GM19438 (cell line): Measurements from ENCODE around the gene EFCAB7.
A peak's percentile ranks its signal among the peaks of the same experiment; 100 is the strongest.

Experiments
- ATAC-seq: cut with Tn5 transposase; IDR thresholded peaks from one replicate; pipeline ENCODE4 v1.9.1; 2021; ENCODE audit warnings: low read depth; ENCODE audit not compliant: unreplicated experiment

EFCAB7 gene

GRCh38 chr1:63522891-63523728, at the start of gene EFCAB7, which contains the start of gene ITGB3BP:
Gene EFCAB7, plus strand, starts transcription at chr1:63523525. Its CDS starts 2,048 bp downstream, at chr1:63525573.
Gene ITGB3BP, minus strand, starts transcription at chr1:63523225. Its CDS starts 92 bp downstream, at chr1:63523133.
- peak; percentile 84 for ATAC-seq

GRCh38 chr1:63475761-63476160, 47.6 kb upstream of the EFCAB7 start:
- no peak for ATAC-seq

GRCh38 chr1:63480057-63480456, 43.3 kb upstream of the EFCAB7 start:
- ATAC-seq: no peak

GRCh38 chr1:63486629-63487028, 36.7 kb upstream of the EFCAB7 start:
- no peak for ATAC-seq

GRCh38 chr1:63487336-63488065, 35.8 kb upstream of the EFCAB7 start:
- no peak for ATAC-seq

GRCh38 chr1:63497577-63497976, 25.7 kb upstream of the EFCAB7 start:
- no peak for ATAC-seq

GRCh38 chr1:63498106-63498505, 25.2 kb upstream of the EFCAB7 start:
- no peak for ATAC-seq

GRCh38 chr1:63501256-63501655, 22.1 kb upstream of the EFCAB7 start:
- ATAC-seq: no peak

- no peak for ATAC-seq
These were observed 16.5 kb upstream of the EFCAB7 start for GRCh38 chr1:63506782-63507181.

GRCh38 chr1:63509718-63510117, 13.6 kb upstream of the EFCAB7 start:
- ATAC-seq: no peak

GRCh38 chr1:63512584-63512983, 10.7 kb upstream of the EFCAB7 start:
- ATAC-seq: no peak

GRCh38 chr1:63516629-63517028, 6.7 kb upstream of the EFCAB7 start:
- no peak for ATAC-seq

- ATAC-seq: peak; percentile 12
These were observed 413 bp downstream of the EFCAB7 start for GRCh38 chr1:63523738-63524137.

GRCh38 chr1:63524201-63524600, 876 bp downstream of the EFCAB7 start:
- no peak for ATAC-seq

- ATAC-seq: no peak
These were observed 9.4 kb downstream of the EFCAB7 start for GRCh38 chr1:63532727-63533126.

- no peak for ATAC-seq
These were observed 10.6 kb downstream of the EFCAB7 start for GRCh38 chr1:63533931-63534330.

GRCh38 chr1:63534406-63534805, 11.1 kb downstream of the EFCAB7 start:
- no peak for ATAC-seq

- ATAC-seq: no peak
These were observed 13.7 kb downstream of the EFCAB7 start for GRCh38 chr1:63537006-63537405.

GRCh38 chr1:63537940-63538339, 14.6 kb downstream of the EFCAB7 start:
- no peak for ATAC-seq

GRCh38 chr1:63545780-63546179, 22.5 kb downstream of the EFCAB7 start:
- ATAC-seq: no peak

- no peak for ATAC-seq
These were observed 24.4 kb downstream of the EFCAB7 start for GRCh38 chr1:63547621-63548294.
